Endothelial cell of umbilical vein (primary cell): ENCODE measurements around the gene VGLL3.

Experiments
- EZH2 ChIP-seq: IDR thresholded peaks from 2 replicates; pipeline ENCODE4 v1.6.1; 2012; ENCODE audit warnings: borderline replicate concordance, low read depth, mild to moderate bottlenecking, moderate library complexity, low read length, inconsistent platforms; ENCODE audit not compliant: severe bottlenecking
- TF ChIP-seq, protein P1 (sequence below), 2 donors: IDR thresholded peaks; 1 replicate in 1 of 2; 2 replicates in 1 of 2; pipeline ENCODE4 v1.5.1; 2011; ENCODE audit warnings: low read length in 2 of 2, mild to moderate bottlenecking in 2 of 2, moderate library complexity in 2 of 2, control low read depth in 1 of 2, inconsistent platforms in 1 of 2, low read depth in 1 of 2; ENCODE audit not compliant: insufficient read depth in 1 of 2; ENCODE audit errors: extremely low read depth in 1 of 2

DNA sequence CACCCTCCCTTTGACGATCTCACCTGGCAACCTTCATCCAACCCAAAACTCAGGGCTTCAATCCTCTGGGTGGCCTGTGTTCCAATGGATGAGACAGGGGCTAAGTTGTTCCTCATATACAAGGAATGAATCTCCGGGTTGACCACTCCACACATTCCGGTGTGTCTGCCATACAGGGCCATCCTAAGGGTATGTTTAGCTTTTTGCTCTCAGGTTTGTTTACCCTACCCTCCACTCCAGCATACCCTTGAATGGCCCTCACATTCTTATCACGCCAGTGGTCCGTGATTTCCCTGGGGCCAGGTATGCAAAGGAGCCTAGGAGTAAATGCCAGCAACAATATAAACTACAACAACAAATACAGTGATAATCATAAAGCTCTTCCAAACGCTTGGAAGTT lies 45.7 kb upstream of the VGLL3 start:
- TF ChIP-seq, protein P1, sequence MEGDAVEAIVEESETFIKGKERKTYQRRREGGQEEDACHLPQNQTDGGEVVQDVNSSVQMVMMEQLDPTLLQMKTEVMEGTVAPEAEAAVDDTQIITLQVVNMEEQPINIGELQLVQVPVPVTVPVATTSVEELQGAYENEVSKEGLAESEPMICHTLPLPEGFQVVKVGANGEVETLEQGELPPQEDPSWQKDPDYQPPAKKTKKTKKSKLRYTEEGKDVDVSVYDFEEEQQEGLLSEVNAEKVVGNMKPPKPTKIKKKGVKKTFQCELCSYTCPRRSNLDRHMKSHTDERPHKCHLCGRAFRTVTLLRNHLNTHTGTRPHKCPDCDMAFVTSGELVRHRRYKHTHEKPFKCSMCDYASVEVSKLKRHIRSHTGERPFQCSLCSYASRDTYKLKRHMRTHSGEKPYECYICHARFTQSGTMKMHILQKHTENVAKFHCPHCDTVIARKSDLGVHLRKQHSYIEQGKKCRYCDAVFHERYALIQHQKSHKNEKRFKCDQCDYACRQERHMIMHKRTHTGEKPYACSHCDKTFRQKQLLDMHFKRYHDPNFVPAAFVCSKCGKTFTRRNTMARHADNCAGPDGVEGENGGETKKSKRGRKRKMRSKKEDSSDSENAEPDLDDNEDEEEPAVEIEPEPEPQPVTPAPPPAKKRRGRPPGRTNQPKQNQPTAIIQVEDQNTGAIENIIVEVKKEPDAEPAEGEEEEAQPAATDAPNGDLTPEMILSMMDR (IDR thresholded peaks at IDR 0.05; ENCODE audit: extremely low read depth in 1 of 2, insufficient read depth in 1 of 2, low read depth in 1 of 2, low read length in 2 of 2): no peak
- TF ChIP-seq EZH2: no peak
